ENCODE results near the gene P3H1.
"Not testable (repeated sequence)": the region's sequence is repeated elsewhere in the genome, so short reads cannot be mapped to it uniquely, and the experiment has no call there.

The P3H1 gene

DNA sequence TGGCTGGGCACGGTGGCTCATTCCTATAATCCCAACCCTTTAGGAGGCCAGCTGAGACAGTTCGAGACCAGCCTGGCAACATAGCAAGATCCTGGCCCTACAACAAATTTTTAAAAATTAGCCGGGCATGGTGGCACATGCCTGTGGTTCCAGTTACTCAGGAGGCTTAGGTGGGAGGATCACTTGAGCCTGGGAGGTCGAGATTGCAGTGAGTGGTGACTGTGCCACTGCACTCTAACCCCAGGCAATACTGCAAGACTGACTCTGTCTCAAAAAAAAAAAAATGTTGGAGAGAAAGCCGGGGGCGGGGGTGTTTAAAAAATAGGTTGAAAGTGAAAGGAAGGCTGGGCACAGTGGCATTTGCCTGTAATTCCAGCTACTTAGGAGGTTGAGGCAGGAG is 43.3 kb downstream of the P3H1 start:
- DNase-seq, result no peak

DNA sequence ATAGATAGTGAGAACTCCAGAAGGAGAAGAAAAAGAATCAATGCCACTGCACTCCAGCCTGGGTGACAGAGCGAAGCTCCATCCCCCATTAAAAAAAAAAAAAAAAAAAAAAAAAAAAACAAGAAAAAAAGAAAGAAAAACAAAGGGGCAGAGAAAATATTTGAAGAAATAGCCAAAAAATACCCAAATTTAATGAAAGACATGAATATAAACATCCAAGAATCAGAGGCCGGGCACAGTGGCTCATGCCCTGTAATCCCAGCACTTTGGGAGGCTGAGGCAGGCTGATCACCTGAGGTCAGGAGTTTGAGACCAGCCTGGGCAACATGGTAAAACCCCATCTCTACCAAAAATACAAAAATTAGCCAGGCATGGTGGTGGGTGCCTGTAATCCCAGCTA is 44.4 kb downstream of the P3H1 start:
- not testable (repeated sequence) for DNase-seq

DNA sequence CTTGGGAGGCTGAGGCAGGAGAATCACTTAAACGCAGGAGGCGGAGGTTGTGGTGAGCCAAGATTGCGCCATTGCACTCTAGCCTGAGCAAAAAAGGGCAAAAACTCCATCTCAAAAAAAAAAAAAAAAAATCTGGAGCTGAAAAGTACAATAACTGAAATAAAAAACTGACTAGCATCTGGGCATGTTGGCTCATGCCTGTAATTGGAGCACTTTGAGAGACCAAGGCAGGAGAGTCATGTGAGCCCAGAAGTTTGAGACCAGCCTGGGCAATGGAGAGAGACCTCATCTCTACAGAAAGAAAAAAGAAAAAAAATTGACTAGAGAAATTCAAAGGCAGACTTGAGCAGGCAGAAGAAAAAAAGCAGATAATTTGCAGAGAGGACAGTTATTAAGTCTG is 44.9 kb downstream of the P3H1 start:
- DNase-seq, result no peak

DNA sequence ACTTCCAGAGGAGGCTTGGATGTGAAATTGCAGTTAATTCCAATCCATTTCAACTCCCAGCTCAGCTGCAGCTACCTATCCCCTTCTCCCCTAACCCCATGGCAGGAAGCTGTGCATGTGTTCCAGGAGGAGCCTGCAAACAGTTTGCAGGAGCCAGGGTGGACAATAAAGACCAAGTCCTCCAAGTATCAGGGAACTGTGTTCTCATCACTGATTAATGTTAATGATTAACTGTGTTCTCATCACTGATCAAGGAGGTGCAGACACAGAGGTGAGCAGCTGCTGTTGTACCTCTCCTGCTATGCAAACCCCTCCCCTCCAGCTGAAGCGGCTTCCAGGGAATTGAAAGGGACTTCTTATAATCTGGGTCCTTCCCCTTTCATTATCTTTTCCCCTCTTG is 46.0 kb downstream of the P3H1 start:
- no peak for DNase-seq

DNA sequence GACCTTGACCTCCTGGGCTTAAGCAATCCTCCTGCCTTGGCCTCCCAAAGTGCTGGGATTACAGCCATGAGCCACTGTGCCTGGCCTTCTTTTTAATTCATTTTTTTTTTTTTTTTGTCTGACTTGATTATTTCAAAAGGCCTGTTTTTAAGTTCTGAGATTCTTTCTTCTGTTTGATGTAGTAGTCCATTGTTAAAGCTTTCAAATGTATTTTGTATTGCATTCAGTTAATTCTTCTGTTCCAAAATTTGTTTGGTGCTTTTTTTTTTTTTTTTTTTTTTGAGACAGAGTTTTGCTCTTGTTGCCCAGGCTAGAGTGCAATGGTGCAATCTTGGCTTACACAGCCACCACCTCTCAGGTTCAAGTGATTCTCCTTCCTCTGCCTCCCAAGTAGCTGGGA is 52.4 kb downstream of the P3H1 start:
- not testable (repeated sequence) for DNase-seq

DNA sequence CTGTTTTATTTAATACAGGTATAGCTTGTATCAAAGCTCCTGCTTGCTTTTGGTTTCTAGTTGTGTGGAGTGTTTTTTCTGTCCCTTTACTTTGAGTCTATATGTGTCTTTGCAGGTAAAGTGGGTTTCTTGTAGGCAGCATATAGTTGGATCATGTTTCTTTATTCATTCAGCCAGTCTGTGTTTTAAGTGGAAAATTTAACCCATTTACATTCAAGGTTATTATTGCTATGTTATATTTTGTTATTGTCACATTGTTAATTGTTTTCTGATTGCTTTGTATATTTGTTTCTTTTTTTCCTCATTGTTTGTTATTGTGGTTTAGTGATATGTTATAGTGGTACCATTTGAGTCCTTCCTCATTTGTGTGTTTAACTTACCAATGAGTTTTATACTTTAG is 53.5 kb downstream of the P3H1 start:
- DNase-seq, result no peak

DNA sequence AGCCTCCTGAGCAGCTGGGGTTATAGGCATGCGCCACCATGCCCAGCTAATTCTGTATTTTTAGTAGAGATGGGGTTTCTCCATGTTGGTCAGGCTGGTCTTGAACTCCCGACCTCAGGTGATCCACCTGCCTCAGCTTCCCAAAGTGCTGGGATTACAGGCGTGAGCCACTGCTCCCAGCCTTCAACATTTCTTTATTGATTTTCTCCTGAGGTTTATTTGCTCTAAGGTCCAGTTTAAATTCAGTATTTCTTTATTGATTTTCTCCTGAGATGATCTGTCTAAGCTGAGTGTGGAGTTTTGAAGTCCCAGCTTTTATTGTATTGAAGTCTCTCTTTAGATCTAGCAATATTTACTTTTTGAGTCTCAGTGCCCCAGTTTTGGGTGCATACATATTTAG is 54.0 kb downstream of the P3H1 start:
- not testable (repeated sequence) for DNase-seq

DNA sequence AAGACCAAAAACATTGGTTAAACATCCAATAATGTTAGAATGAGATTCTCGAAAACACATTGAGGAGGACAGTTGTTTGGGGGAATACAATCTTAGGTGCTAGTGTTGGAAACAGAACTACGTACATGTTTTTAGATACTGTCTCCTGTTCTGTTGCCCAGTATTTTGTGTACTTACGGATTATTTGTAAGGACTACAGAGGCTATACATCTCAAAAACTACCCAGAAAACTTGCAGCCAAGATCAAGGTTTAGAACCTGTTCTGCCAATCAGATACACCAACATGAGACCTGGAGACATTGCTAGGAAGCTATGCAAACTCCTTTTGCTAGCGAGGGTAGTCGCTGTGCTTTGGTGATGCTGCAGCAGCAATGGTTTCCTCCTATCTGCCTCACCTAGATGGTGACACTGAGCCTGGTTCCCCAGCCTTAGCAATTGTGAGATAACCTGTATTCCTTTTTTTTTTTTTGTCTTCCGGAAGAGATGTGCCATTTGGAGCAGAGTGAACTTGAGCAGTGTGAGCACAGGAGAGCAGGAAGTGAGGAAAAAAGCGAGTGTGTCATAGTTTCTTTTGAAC is 62.9 kb downstream of the P3H1 start:
- no peak for DNase-seq

DNA sequence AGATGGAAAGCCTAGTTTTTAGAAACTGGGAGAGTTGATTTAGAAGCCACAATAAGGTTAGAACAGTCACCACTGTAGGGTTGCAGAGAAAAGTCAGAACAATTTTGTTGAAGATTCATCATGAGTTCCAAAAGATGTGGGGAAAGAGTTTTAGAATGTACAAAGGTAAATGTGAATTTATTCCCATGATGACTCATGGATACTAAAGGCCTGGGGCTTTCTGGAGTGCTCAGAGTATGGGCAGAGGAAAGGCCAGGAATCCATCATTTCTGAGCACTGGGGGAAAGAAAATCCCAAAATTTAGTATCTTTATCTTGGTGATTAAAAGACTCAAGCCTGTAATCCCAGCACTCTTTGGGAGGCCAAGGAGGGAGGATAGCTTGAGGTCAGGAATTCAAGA is 66.8 kb downstream of the P3H1 start:
- no peak for DNase-seq

DNA sequence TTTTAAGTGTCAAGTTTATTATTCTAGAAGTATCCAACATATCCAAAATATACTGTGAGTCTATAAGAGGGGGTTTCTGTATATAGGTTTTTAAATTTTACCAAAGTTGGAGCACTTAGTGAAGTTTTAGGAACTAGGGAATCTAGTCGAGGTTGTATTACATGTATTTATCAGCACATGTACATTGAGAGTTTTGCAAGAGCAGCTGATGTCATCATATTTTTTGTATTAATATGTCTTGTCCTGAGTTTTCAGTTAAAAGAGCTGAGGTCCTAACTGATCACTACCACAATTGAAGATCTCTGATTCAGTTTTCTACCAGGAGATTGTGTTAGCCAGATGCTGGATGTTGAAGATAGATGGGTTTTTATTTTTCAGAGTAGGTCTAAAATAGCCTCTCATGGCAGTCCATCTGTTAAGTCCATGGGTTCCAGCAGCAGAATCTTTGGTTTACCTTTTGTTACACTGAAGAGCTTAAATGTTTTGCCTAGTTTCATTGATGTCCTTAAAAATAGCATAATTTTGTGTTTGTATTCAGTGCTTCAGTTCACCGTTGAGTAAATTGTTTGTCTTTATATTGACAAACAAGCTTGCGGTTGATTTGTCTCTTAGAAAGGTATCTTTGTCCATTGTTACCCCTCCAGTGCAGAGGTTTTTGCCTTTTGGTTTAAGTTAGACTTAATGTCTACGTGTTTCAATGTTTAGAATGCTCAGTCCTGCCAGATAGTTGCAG is 68.6 kb downstream of the P3H1 start:
- no peak for DNase-seq
